SJSA1 (cell line): ENCODE measurements around the gene IL17RD. TPM values are rescaled to one million over a fixed set of nuclear protein-coding genes. Genes with fewer than 3 reads are reported as not detected.
"Not testable (repeated sequence)": the region's sequence is repeated elsewhere in the genome, so short reads cannot be mapped to it uniquely, and the experiment has no call there.

Source experiments
- DNase-seq, 2 experiments: peaks; one replicate each; pipeline ENCODE4 v3.0.0-alpha.2; 2015 to 2020; ENCODE audit warnings: low spot score in 2 of 2, low read depth in 1 of 2
- H3K27ac ChIP-seq: fragments of 250-450 bp; sonication (Bioruptor Pico); 2 replicates; pipeline ENCODE4 v1.5.1; 2020; ENCODE audit warnings: mild to moderate bottlenecking, moderate library complexity
- H3K27me3 ChIP-seq: fragments of 250-450 bp; sonication (Bioruptor Pico); replicated peaks from 2 replicates; pipeline ENCODE4 v1.5.1; 2020; ENCODE audit warnings: mild to moderate bottlenecking, moderate library complexity
- H3K36me3 ChIP-seq: fragments of 250-450 bp; sonication (Bioruptor Pico); 2 replicates; pipeline ENCODE4 v1.5.1; 2020; ENCODE audit warnings: mild to moderate bottlenecking
- H3K4me1 ChIP-seq: fragments of 250-450 bp; sonication (Bioruptor Pico); replicated peaks from 2 replicates; pipeline ENCODE4 v1.6.1; 2021; ENCODE audit warnings: mild to moderate bottlenecking
- H3K4me3 ChIP-seq: fragments of 250-450 bp; sonication (Bioruptor Pico); 2 replicates; pipeline ENCODE4 v1.5.1; 2020; ENCODE audit warnings: mild to moderate bottlenecking
- H3K9me3 ChIP-seq: fragments of 250-450 bp; sonication (Bioruptor Pico); replicated peaks from 2 replicates; pipeline ENCODE4 v1.5.1; 2020; ENCODE audit warnings: mild to moderate bottlenecking
- total RNA-seq: library from RNA; depleted of rRNA; stranded (reverse); fragments of >200 nt; shearing (Covaris generic); gene quantifications from 2 replicates; pipeline ENCODE4 v1.2.3, GENCODE V29; 2014

Gene IL17RD
- total RNA-seq, 1 experiment from 2014 or later: not detected

- no peaks in the 10 kb centered on the region for H3K27me3 ChIP-seq
- DNase-seq: no peak
- no peaks in the 10 kb centered on the region for H3K4me1 ChIP-seq
- H3K36me3 ChIP-seq: no peaks in the 10 kb centered on the region
- no peaks in the 10 kb centered on the region for H3K9me3 ChIP-seq
- no peak overlapping the region for H3K27ac ChIP-seq
- no peak overlapping the region for H3K4me3 ChIP-seq
Observed at GRCh38 chr3:57087361-57088092, 77.6 kb downstream of the IL17RD start.

DNA sequence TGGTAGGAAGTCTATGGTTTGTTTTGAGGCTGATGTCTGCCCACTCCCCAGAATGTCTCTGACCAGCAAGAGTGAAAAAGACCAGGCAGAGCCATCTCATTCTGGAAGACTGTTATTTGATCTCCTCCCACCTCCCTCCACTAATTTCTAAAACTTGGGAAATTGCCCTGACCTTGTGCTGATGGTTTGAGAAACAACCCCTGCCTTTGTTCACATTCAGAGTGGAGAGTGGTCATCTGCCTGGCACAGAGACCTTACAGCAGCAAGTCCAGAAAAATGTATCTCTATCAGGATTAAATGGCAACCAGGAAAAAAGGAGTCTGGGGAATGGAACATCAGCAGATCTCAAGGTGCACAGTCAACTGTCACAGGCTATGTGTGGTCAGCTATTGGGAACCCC, 79.0 kb downstream of the IL17RD start:
- no peaks in the 10 kb centered on the region for H3K27me3 ChIP-seq
- DNase-seq: no peak
- no peak overlapping the region for H3K4me3 ChIP-seq
- H3K4me1 ChIP-seq: no peaks in the 10 kb centered on the region
- no peaks in the 10 kb centered on the region for H3K36me3 ChIP-seq
- H3K27ac ChIP-seq: no peak overlapping the region
- H3K9me3 ChIP-seq: no peaks in the 10 kb centered on the region

DNA sequence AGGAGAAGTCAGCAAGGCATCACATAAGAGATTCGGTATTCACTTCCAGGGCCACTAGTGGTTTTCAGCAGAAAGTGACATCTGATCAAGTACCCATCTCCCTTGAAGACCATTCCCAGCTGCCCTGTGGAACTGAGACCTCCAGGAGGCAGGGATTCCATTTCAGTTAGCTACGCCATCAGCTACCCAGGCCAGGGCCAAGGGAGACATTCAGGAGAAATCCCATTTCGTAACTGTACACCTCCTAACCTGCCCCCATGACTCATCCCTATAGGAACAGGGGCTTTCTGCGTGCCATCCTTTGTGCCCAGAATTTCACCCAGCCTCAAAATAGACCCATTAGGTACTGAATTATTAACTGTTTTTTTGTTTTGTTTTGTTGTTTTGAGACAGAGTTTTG, 79.9 kb downstream of the IL17RD start:
- Histone ChIP-seq H3K36me3 (no peaks in the 10 kb centered on the region), H3K4me1 (no peaks in the 10 kb centered on the region), H3K27ac (no peak overlapping the region), H3K9me3 (no peaks in the 10 kb centered on the region), H3K27me3 (no peaks in the 10 kb centered on the region), H3K4me3 (no peak overlapping the region)
- DNase-seq: no peak

GRCh38 chr3:57083266-57083995, 81.7 kb downstream of the IL17RD start:
- H3K27ac ChIP-seq, H3K27me3 ChIP-seq, H3K4me3 ChIP-seq, H3K9me3 ChIP-seq, H3K4me1 ChIP-seq, H3K36me3 ChIP-seq, DNase-seq: not testable (repeated sequence)

DNA sequence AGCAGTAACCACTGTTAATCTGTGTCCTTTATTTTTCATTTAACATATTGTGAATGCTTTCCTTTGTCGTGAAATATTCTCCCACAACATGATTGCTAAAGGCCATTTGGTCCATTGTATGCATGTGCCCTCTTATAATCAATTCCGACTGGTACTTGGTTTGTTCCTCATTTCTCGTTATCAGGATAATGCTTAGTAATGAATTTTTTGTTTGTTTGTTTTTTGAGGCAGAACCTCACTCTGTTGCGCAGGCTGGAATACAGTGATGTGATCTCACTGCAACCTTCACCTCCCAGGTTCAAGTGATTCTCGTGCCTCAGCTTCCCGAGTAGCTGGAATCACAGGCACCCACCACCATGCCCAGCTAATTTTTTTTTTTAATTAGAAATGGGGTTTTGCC, 82.7 kb downstream of the IL17RD start:
- Histone ChIP-seq H3K27ac (no peak overlapping the region), H3K27me3 (peaks cover 9% of the 10 kb centered on the region), H3K36me3 (no peaks in the 10 kb centered on the region), H3K4me1 (peaks cover 11% of the 10 kb centered on the region), H3K4me3 (no peak overlapping the region), H3K9me3 (no peaks in the 10 kb centered on the region)
- DNase-seq: no peak

DNA sequence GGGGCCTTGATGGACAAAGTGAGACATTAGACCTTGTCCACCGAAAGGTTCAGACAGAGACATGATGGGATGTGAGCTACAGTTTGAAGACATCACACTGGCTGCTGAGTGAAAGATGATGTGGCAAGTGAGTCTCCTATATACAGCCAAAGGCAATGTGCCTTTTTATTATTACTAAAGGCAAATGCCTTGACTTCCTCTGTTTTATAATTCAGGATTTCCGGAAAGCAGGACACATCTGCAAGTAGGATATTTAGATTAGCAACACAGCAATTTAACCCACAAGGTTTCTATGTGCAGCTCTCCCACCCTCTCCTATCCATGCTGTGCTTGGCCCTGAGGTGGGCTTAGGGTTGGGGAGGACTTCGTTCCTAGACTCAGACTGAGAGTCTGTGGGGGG, 84.0 kb downstream of the IL17RD start:
- Histone ChIP-seq H3K4me3 (no peak overlapping the region), H3K36me3 (no peaks in the 10 kb centered on the region), H3K27ac (no peak overlapping the region), H3K4me1 (peaks cover 11% of the 10 kb centered on the region), H3K9me3 (no peaks in the 10 kb centered on the region), H3K27me3 (peaks cover 9% of the 10 kb centered on the region)
- DNase-seq: no peak

GRCh38 chr3:57080171-57080570, 85.0 kb downstream of the IL17RD start:
- no peaks in the 10 kb centered on the region for H3K36me3 ChIP-seq
- no peak overlapping the region for H3K4me3 ChIP-seq
- no peak overlapping the region for H3K27ac ChIP-seq
- peaks cover 11% of the 10 kb centered on the region for H3K4me1 ChIP-seq
- H3K27me3 ChIP-seq: peaks cover 9% of the 10 kb centered on the region
- H3K9me3 ChIP-seq: no peaks in the 10 kb centered on the region
- no peak for DNase-seq

GRCh38 chr3:57079474-57079831, 85.7 kb downstream of the IL17RD start:
- Histone ChIP-seq H3K27me3 (peaks cover 9% of the 10 kb centered on the region), H3K27ac (no peak overlapping the region), H3K36me3 (no peaks in the 10 kb centered on the region), H3K9me3 (no peaks in the 10 kb centered on the region), H3K4me1 (peaks cover 11% of the 10 kb centered on the region), H3K4me3 (peak overlapping the region; percentile 44)
- no peak for DNase-seq

DNA sequence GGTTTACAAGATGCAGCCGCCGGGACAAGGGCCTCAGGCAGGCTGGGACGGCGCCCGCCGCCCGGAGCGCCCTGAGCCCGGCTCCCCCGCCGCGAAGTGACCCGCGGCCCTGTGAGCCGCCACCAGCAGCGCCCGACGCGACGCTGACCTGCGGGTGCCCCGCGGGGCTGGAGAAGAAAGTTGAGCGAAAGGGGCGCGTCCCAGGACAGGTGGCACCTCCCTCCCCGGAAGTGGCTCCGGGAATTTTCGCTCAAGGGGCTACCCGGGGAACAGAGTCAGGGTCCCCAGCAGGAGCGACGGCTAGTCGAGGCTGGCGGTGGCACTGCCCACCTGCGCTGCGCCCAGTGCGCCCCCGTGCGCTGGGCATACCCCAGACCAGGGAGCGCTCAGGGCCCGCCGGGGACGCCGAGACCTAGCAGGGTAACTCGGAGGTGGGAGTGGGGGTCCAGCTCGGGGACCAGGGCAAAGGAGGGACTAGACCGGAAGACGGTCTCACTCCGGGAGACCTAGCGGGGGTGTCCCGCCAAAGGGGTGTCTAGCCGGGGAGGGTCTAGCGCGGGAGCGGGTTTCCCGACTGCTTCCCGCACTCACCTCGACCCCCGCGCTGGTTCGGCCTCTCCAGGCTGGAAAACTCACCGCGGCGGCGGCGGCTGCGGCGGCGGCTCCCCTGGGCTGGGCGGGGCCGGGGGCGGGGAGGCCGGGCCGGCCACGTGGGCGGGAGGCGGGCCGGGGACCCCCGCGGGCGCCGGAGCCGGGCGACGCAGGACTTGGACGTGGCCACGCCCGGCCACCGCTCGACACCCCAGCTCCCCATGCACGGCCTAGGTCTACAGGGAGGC, 86.3 kb downstream of the IL17RD start:
- H3K27ac ChIP-seq: no peak overlapping the region
- peaks cover 11% of the 10 kb centered on the region for H3K4me1 ChIP-seq
- H3K36me3 ChIP-seq: no peaks in the 10 kb centered on the region
- peaks cover 9% of the 10 kb centered on the region for H3K27me3 ChIP-seq
- DNase-seq: peak in 1 of 2 experiments; percentile 14
- H3K4me3 ChIP-seq: peak overlapping the region; percentile 44
- no peaks in the 10 kb centered on the region for H3K9me3 ChIP-seq

GRCh38 chr3:57078344-57078634, 86.9 kb downstream of the IL17RD start:
- no peak for DNase-seq
- peaks cover 11% of the 10 kb centered on the region for H3K4me1 ChIP-seq

DNA sequence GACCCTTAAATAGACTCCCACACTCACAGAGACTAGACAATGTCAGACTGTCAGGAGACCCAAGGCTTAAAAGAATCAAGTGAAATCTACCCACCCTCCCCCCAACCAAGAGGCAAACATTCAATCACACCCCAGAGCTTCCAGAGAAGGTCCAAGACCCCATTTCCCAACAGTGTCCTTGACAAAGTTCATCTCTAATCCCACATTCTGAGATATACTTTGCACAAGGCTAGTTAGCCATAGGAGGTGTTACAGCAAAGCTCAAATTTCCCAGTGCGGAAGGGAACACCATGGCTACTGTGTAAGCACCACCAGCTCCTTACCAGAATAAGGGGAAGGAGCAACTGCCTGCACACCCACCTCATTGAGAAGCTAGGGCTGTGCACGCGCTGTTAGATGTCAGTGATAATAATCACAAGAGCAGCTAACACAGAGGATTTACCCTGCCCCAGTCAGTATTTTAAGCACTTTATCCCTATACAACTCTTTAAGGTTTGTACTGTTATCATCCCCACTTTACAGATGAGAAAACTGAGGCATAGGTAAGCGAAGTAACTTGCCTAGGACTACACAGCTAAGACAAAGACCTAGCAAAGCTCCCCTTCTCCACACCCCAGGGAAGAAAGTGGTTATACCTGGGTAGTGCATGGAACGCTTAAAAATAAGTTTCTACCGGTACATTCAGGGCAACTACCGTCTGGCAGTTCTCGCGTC, 87.4 kb downstream of the IL17RD start:
- Histone ChIP-seq H3K9me3 (no peaks in the 10 kb centered on the region), H3K4me1 (peaks cover 11% of the 10 kb centered on the region), H3K4me3 (no peak overlapping the region), H3K27me3 (peaks cover 9% of the 10 kb centered on the region), H3K36me3 (no peaks in the 10 kb centered on the region), H3K27ac (no peak overlapping the region)
- no peak for DNase-seq

More at GRCh38 chr3:57078344-57078634, 86.9 kb downstream of the IL17RD start:
- Histone ChIP-seq H3K4me3 (peak overlapping the region; percentile 44), H3K36me3 (no peaks in the 10 kb centered on the region), H3K27ac (no peak overlapping the region), H3K27me3 (peaks cover 9% of the 10 kb centered on the region), H3K9me3 (no peaks in the 10 kb centered on the region)

DNA sequence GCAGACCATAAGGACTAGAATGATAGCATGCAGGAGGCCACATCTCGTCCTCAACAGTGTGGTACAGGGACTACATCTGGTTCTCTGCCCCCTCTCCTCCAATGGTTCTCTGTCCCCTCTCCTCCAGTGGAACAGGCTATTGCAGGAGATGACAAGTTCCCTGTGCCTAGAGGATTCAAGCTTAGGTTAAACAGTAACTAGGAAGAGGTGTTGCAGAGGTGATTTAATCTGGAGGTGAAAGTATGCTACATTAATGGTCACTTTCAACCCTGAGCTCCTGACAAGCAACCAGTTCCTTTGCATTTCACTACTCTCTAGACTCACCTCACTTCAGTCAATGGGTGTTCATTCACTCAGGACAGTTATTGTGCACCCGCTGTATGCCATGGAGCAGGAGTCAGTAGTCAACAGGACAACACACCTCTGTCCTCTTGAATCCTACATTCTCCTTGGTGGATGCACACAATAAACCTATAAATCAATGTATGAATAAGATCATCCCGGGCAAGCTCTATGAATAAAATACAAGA, 88.7 kb downstream of the IL17RD start:
- Histone ChIP-seq H3K9me3 (no peaks in the 10 kb centered on the region), H3K27me3 (peaks cover 9% of the 10 kb centered on the region), H3K36me3 (no peaks in the 10 kb centered on the region), H3K27ac (no peak overlapping the region), H3K4me1 (peaks cover 11% of the 10 kb centered on the region), H3K4me3 (no peak overlapping the region)
- no peak for DNase-seq

DNA sequence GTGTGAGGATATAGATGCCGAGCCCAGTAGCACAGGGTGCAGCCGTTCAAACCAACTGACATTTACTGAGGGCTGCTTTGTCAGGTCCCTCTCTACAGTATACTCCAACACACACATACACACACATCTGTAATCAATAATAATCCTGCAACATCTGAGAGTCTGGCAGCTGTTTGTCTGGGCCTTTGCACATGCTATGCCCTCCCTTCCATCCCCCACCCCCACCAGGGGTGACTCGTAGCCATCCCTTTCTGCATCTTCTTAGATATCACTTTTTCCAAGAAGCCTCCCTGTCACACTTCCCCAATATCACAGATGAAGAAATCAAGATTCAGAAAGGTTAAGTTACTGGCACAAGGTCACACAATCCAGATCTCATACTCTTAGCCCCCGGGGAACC, 91.0 kb downstream of the IL17RD start:
- no peak overlapping the region for H3K4me3 ChIP-seq
- no peaks in the 10 kb centered on the region for H3K9me3 ChIP-seq
- DNase-seq: no peak
- H3K4me1 ChIP-seq: peaks cover 6% of the 10 kb centered on the region
- no peaks in the 10 kb centered on the region for H3K36me3 ChIP-seq
- no peak overlapping the region for H3K27ac ChIP-seq
- peaks cover 5% of the 10 kb centered on the region for H3K27me3 ChIP-seq
